GM19240 (cell line): Measurements from ENCODE around the gene PRDX3.
A peak's percentile ranks its signal among the peaks of the same experiment; 100 is the strongest.
"Not testable (repeated sequence)": the region's sequence is repeated elsewhere in the genome, so short reads cannot be mapped to it uniquely, and the experiment has no call there.

Experiments
- DNase-seq: peaks from one replicate; pipeline ENCODE4 v3.0.0; 2011; ENCODE audit warnings: low spot score; ENCODE audit not compliant: insufficient read length

PRDX3 gene

GRCh38 chr10:119165171-119166117 lies 13.2 kb downstream of the PRDX3 start, which contains the start of gene SFXN4:
SFXN4 (minus strand) TSS chr10:119165714; CDS start chr10:119165647, 67 bp downstream.
- DNase-seq, result peak; percentile 68

GRCh38 chr10:119162452-119163092 lies 16.0 kb downstream of the PRDX3 start:
- no peak for DNase-seq

GRCh38 chr10:119161680-119162451 lies 16.7 kb downstream of the PRDX3 start:
- DNase-seq, result no peak

GRCh38 chr10:119159332-119159731 lies 19.3 kb downstream of the PRDX3 start:
- DNase-seq, result no peak

- no peak for DNase-seq
Measured at GRCh38 chr10:119153661-119154060, 25.0 kb downstream of the PRDX3 start.

- no peak for DNase-seq
Measured at GRCh38 chr10:119153041-119153440, 25.6 kb downstream of the PRDX3 start.

- DNase-seq, result not testable (repeated sequence)
Measured at GRCh38 chr10:119151601-119152000, 27.0 kb downstream of the PRDX3 start.

GRCh38 chr10:119149729-119150128 lies 28.9 kb downstream of the PRDX3 start:
- DNase-seq, result no peak

GRCh38 chr10:119149157-119149556 lies 29.5 kb downstream of the PRDX3 start:
- DNase-seq, result no peak

- no peak for DNase-seq
Measured at GRCh38 chr10:119143657-119144056, 35.0 kb downstream of the PRDX3 start.

GRCh38 chr10:119140603-119141245 lies 37.9 kb downstream of the PRDX3 start:
- DNase-seq, result no peak

GRCh38 chr10:119139464-119140067 lies 39.0 kb downstream of the PRDX3 start:
- DNase-seq, result no peak

GRCh38 chr10:119138346-119139306 lies 40.0 kb downstream of the PRDX3 start:
- DNase-seq, result no peak

GRCh38 chr10:119137878-119138277 lies 40.7 kb downstream of the PRDX3 start:
- not testable (repeated sequence) for DNase-seq

- DNase-seq, result no peak
Measured at GRCh38 chr10:119136084-119136483, 42.5 kb downstream of the PRDX3 start.

- no peak for DNase-seq
Measured at GRCh38 chr10:119135513-119135881, 43.1 kb downstream of the PRDX3 start.

GRCh38 chr10:119133949-119134348 lies 44.7 kb downstream of the PRDX3 start:
- DNase-seq, result no peak

GRCh38 chr10:119132521-119133345 lies 45.9 kb downstream of the PRDX3 start:
- DNase-seq, result no peak
